Heart right ventricle (tissue), 16 donors: ENCODE data around the gene EI24. TPM values are rescaled to one million over a fixed set of nuclear protein-coding genes. Genes with fewer than 3 reads are reported as not detected.

Source experiments
- ATAC-seq, 8 donors: fragments of 200-7000 bp; cut with Tn5 transposase; one replicate each; pipeline ENCODE4 v1.9.1; 2020; ENCODE audit warnings: mild to moderate bottlenecking in 8 of 8, moderate library complexity in 8 of 8, moderate number of reproducible peaks in 1 of 8
- DNase-seq, 2 donors: peaks; one replicate each; pipeline ENCODE4 v3.0.0-alpha.2; 2020
- H3K27ac ChIP-seq, 10 donors: fragments of 200-600 bp; sonication (generic) in 2 of 10; one replicate each; pipeline versions ENCODE4 v1.5.0 to v1.8.0; 2020 to 2022; ENCODE audit warnings: mild to moderate bottlenecking in 3 of 10
- H3K27me3 ChIP-seq, 7 donors: fragments of 200-600 bp; one replicate each; pipeline ENCODE4 v1.8.0; 2021 to 2022; ENCODE audit warnings: mild to moderate bottlenecking in 2 of 7
- H3K36me3 ChIP-seq, 9 donors: fragments of 200-600 bp; sonication (generic) in 1 of 9; one replicate each; pipeline versions ENCODE4 v1.5.0 to v1.8.0; 2020 to 2022; ENCODE audit warnings: mild to moderate bottlenecking in 2 of 9
- H3K4me1 ChIP-seq, 9 donors: fragments of 200-600 bp; sonication (generic) in 1 of 9; one replicate each; pipeline versions ENCODE4 v1.5.0 to v1.8.0; 2020 to 2022; ENCODE audit warnings: mild to moderate bottlenecking in 4 of 9
- H3K4me3 ChIP-seq, 10 donors: fragments of 200-600 bp; sonication (generic) in 2 of 10; one replicate each; pipeline versions ENCODE4 v1.5.0 to v1.8.0; 2020 to 2022; ENCODE audit warnings: mild to moderate bottlenecking in 7 of 10, moderate library complexity in 2 of 10
- H3K9me3 ChIP-seq, 11 donors: fragments of 200-600 bp in 10 of 11; sonication (generic) in 2 of 11; one replicate each; pipeline versions ENCODE4 v1.5.0 to v1.8.0; 2013 to 2022; ENCODE audit warnings: mild to moderate bottlenecking in 2 of 11, control low read depth in 1 of 11, moderate library complexity in 1 of 11
- WGBS, 2 donors: extraction: QIAGEN DNeasy Blood & Tissue Kit; methylation state at CpG; one replicate each; pipeline ENCODE4 v1.1.7; 2013; ENCODE audit warnings: inconsistent platforms in 1 of 2; 5-methylcytosine and 5-hydroxymethylcytosine counted together
- intact Hi-C, 10 donors: fragments of 100-400 bp; cut with DNase I; formaldehyde crosslinking; loops; one replicate each; pipeline versions ENCODE4 v1.11.1 to v1.14.2; 2022
- polyA plus RNA-seq, 2 donors: library from polyadenylated mRNA; stranded (reverse); fragments of 200-250 nt; gene quantifications; one replicate each; pipeline ENCODE4 v1.2.3, GENCODE V29; 2013
- total RNA-seq, 10 donors: library from RNA; stranded (reverse); fragmentation: NEBNext Ultra II Directional in 3 of 10; extraction: Animal tissue kit (Norgen Biotek cat#: 25700) in 3 of 10; gene quantifications; one replicate each; pipeline versions ENCODE4 v1.2.1 to v1.2.4, GENCODE V29; 2021 to 2023
- TF ChIP-seq, protein P1 (sequence below), 9 donors: fragments of 200-600 bp; sonication (generic) in 2 of 9; IDR thresholded peaks; one replicate each; pipeline versions ENCODE4 v1.5.0 to v1.8.0; 2021 to 2022; ENCODE audit warnings: antibody characterized with exemption in 9 of 9, mild to moderate bottlenecking in 5 of 9, moderate library complexity in 1 of 9
- donor health status: Arrhythmogenic right ventricular cardiomyopathy.
- donor health status: ischemic (EF 13 %, LVEDD 7.1; RV severe dilation, severe dysfunction).
- donor health status: healthy with polysubstance abuse.
- donor health status: DM: no; HTN: yes; CAD: no.
- donor health status: DM: no; HTN: no; CAD: no.
- donor health status: ischemic (EF 25% LVEDD 6.9; RV normal size, moderate dysfunction).
- donor health status: ischemic (EF 25% LVEDD 5.7; RV mildly dilated, moderate dysfunction).
- donor health status: healthy.
- donor health status: DM: yes; HTN: yes; CAD: no.
- donor health status: Ischemic cardiomyopathy.
- donor health status: ischemic (EF 35%, LVEDD 5.7; RV mildly dilated, moderate dysfunction).
- donor health status: nonischemic (EF 11% LVEDD 7.7; RV severe dilation, severe dysfunction).
- donor health status: DM: yes; HTN: yes; CAD: no.
- donor health status: PGD.
- donor health status: ischemic (EF 29% LVEDD 5.4; RV normal size, mild dysfunction).
- donor health status: nonischemic (EF 23%, LVEDD 6.1; RV moderate dilation, normal function).

The EI24 gene
- total and polyA plus RNA-seq, 12 donors, result 16.5 to 73.7 (median 51.5) TPM

DNA sequence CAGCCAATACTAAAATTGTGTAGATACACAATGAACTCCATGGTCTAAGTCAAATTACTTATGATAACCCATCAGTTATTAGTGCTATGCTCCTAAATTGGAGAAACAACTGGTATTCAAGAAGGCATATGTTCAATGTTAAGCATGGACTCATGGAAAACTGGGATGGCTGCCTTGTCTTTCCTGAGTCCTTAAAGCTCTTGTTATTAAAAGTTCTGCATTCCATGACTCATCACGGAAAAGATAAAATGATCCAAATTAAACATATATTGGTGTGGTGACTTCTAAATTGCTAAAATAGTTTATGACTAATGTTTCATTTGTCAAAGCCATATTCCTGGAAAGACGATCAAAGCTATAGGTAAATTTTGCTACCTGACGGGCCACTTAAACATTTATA, 9.4 kb upstream of the EI24 start:
- 79 to 85% methylated on average over 3 of the region's 3 CpGs for WGBS, 2 donors
- no peak overlapping the region for H3K4me3 ChIP-seq
- no peaks in the 10 kb centered on the region for H3K4me1 ChIP-seq
- DNase-seq (no peak), ATAC-seq (no peak)
- TF ChIP-seq, protein P1, sequence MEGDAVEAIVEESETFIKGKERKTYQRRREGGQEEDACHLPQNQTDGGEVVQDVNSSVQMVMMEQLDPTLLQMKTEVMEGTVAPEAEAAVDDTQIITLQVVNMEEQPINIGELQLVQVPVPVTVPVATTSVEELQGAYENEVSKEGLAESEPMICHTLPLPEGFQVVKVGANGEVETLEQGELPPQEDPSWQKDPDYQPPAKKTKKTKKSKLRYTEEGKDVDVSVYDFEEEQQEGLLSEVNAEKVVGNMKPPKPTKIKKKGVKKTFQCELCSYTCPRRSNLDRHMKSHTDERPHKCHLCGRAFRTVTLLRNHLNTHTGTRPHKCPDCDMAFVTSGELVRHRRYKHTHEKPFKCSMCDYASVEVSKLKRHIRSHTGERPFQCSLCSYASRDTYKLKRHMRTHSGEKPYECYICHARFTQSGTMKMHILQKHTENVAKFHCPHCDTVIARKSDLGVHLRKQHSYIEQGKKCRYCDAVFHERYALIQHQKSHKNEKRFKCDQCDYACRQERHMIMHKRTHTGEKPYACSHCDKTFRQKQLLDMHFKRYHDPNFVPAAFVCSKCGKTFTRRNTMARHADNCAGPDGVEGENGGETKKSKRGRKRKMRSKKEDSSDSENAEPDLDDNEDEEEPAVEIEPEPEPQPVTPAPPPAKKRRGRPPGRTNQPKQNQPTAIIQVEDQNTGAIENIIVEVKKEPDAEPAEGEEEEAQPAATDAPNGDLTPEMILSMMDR (IDR thresholded peaks at IDR 0.05), result no peak
- no peak overlapping the region for H3K27ac ChIP-seq
- intact Hi-C loops, result loop anchor here in 2 of 10 donors (10.0 kb wide), 3 partner anchors 65 to 315 kb away; partner anchors contain the start of gene CHEK1 (in 1 of the 2)
- H3K36me3 ChIP-seq, result no peaks in the 10 kb centered on the region
- H3K9me3 ChIP-seq, result peaks cover 0 to 2% (median 0%) of the 10 kb centered on the region in 11 donors
- H3K27me3 ChIP-seq, result no peaks in the 10 kb centered on the region

- Histone ChIP-seq H3K27me3 (no peaks in the 10 kb centered on the region), H3K4me3 (no peak overlapping the region), H3K36me3 (no peaks in the 10 kb centered on the region), H3K9me3 (no peaks in the 10 kb centered on the region), H3K4me1 (no peaks in the 10 kb centered on the region), H3K27ac (no peak overlapping the region)
- intact Hi-C loops, result loop anchor here in 2 of 10 donors (10.0 kb wide), 3 partner anchors 63 to 313 kb away; partner anchors contain the start of gene CHEK1 (in 1 of the 2)
- ATAC-seq (no peak), DNase-seq (no peak)
- TF ChIP-seq, protein P1 (IDR thresholded peaks at IDR 0.05), result no peak
- 94 to 98% methylated on average over 1 of the region's 1 CpG for WGBS, 2 donors
These were observed 7.4 kb upstream of the EI24 start for GRCh38 chr11:125561924-125562323.

DNA sequence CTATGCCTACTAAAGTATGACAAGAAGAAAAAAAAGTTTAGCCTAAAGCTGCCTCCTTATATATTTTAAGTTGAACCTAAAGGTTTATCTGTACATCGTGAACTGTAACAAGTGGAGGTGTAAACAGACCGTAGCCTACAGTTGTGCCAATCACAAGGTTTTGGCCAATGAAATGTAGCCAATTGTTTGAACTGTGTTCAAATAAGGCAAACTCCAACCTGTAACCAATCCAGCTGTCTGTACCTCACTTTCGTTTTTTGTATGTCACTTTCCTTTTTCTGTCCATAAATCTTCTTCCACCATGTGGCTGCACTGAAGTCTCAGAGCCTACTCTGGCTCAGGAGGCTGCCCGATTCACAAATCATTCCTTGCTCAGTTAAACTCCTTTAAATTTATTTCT, 6.8 kb upstream of the EI24 start:
- Histone ChIP-seq H3K4me3 (no peak overlapping the region), H3K4me1 (no peaks in the 10 kb centered on the region), H3K9me3 (no peaks in the 10 kb centered on the region), H3K27me3 (no peaks in the 10 kb centered on the region), H3K36me3 (no peaks in the 10 kb centered on the region), H3K27ac (no peak overlapping the region)
- DNase-seq, result no peak
- intact Hi-C loops, result loop anchor here in 2 of 10 donors (10.0 kb wide), 3 partner anchors 62 to 312 kb away; partner anchors contain the start of gene CHEK1 (in 1 of the 2)
- ATAC-seq, result no peak
- TF ChIP-seq, protein P1 (IDR thresholded peaks at IDR 0.05), result no peak
- 80% methylated on average over 4 of the region's 4 CpGs for WGBS, 2 donors

DNA sequence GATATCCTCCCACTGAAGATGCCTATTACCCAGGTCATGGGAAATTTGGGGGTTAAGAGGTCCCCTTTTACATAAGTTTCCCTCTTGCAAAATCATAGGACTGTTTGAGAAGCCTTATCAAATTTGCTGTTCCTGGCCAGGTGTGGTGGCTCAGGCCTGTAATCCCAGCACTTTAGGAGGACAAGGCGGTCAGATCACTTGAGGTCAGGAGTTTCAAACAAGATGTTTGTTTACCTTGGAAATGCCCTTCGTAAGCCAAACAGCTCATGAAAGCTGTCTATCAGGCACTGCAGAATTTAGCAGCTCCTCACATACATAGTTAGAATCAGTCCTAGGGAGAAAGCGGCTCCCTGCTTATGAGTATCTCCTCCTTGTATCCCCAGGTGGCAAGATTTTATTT, 4.9 kb upstream of the EI24 start:
- WGBS, 2 donors, result 72% methylated on average over 3 of the region's 3 CpGs
- Histone ChIP-seq H3K36me3 (no peaks in the 10 kb centered on the region), H3K27ac (no peak overlapping the region), H3K9me3 (no peaks in the 10 kb centered on the region), H3K4me3 (no peak overlapping the region), H3K4me1 (peaks cover 0 to 5% (median 0%) of the 10 kb centered on the region in 9 donors), H3K27me3 (no peaks in the 10 kb centered on the region)
- DNase-seq (no peak), ATAC-seq (no peak)
- TF ChIP-seq, protein P1 (IDR thresholded peaks at IDR 0.05), result no peak
- intact Hi-C loops, result loop anchor here in 2 of 10 donors (10.0 kb wide), 3 partner anchors 60 to 310 kb away; partner anchors contain the start of gene CHEK1 (in 1 of the 2)
